ENCODE data around the gene WWOX.

DNA sequence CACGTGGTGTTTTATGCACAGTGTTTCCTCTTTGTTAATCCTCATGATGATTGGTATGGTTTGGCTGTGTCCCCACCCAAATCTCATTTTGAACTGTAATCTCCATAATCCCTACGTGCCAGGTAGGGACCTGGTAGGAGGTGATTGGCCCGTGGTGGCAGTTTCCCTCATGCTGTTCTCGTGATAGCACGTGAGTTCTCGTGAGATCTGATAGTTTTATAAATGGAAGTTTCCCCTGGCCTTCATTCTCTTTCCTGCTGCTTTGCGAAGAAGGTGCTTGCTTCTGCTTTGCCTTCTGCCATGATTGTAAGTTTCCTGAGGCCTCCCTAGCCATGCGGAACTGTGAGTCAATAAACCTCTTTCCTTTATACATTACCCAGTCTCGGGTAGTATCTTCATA, 115.8 kb downstream of the WWOX start:
- TF ChIP-seq, protein P1, sequence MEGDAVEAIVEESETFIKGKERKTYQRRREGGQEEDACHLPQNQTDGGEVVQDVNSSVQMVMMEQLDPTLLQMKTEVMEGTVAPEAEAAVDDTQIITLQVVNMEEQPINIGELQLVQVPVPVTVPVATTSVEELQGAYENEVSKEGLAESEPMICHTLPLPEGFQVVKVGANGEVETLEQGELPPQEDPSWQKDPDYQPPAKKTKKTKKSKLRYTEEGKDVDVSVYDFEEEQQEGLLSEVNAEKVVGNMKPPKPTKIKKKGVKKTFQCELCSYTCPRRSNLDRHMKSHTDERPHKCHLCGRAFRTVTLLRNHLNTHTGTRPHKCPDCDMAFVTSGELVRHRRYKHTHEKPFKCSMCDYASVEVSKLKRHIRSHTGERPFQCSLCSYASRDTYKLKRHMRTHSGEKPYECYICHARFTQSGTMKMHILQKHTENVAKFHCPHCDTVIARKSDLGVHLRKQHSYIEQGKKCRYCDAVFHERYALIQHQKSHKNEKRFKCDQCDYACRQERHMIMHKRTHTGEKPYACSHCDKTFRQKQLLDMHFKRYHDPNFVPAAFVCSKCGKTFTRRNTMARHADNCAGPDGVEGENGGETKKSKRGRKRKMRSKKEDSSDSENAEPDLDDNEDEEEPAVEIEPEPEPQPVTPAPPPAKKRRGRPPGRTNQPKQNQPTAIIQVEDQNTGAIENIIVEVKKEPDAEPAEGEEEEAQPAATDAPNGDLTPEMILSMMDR (IDR thresholded peaks at IDR 0.05) = no peak
- TF ChIP-seq POLR2A (IDR thresholded peaks at IDR 0.05) = no peak

All from thyroid gland (tissue), 4 donors.